Caco-2 (cell line): ENCODE measurements around the gene NRXN3. TPM values are rescaled to one million over a fixed set of nuclear protein-coding genes. Genes with fewer than 3 reads are reported as not detected.

Source experiments
- BruUV-seq: library from RNA; stranded (reverse); fragments of 400-500 nt; replicated peaks from 2 replicates; lab custom pipeline; 2021; lab: Mats Ljungman, UMichigan
- CTCF ChIA-PET: fragments of 300-600 bp; sonication (Branson Sonifier 250); formaldehyde crosslinking; loops from one replicate; lab custom pipeline; 2022; ENCODE audit warnings: antibody characterized with exemption; lab: Charles Lee
- POLR2A ChIA-PET: fragments of 300-600 bp; sonication (Branson Sonifier 250); formaldehyde crosslinking; loops from one replicate; lab custom pipeline; 2022; ENCODE audit warnings: antibody characterized with exemption; lab: Charles Lee
- DNase-seq, 2 experiments: peaks; one replicate each; pipeline versions ENCODE4 v3.0.0 to v3.0.0-alpha.2; 2020 to 2022
- H3K27me3 ChIP-seq: replicated peaks from 2 replicates; pipeline ENCODE4 v1.6.0; 2011; ENCODE audit warnings: low read length; ENCODE audit not compliant: control insufficient read depth, insufficient read depth
- H3K36me3 ChIP-seq: 2 replicates; pipeline ENCODE4 v1.5.1; 2011; ENCODE audit warnings: low read length; ENCODE audit not compliant: control insufficient read depth, insufficient read depth
- H3K4me1 ChIP-seq: fragments of 250-450 bp; sonication (Bioruptor Pico); 2 replicates; pipeline ENCODE4 v1.5.1; 2020; ENCODE audit warnings: mild to moderate bottlenecking
- H3K4me3 ChIP-seq: 2 replicates; pipeline ENCODE4 v1.5.1; 2011; ENCODE audit warnings: low read depth, mild to moderate bottlenecking, control low read depth, low read length
- H3K9me3 ChIP-seq: fragments of 250-450 bp; sonication (Bioruptor Pico); 2 replicates; pipeline ENCODE4 v1.5.1; 2020; ENCODE audit warnings: mild to moderate bottlenecking, moderate library complexity
- H3K27ac Mint-ChIP-seq: one replicate; pipeline ENCODE4 v1.8.0; 2022; ENCODE audit warnings: mixed read lengths; ENCODE audit not compliant: unreplicated experiment
- H3K27me3 Mint-ChIP-seq: one replicate; pipeline ENCODE4 v1.8.0; 2022; ENCODE audit warnings: mixed read lengths; ENCODE audit not compliant: insufficient read depth, unreplicated experiment
- H3K36me3 Mint-ChIP-seq: one replicate; pipeline ENCODE4 v1.8.0; 2022; ENCODE audit warnings: mild to moderate bottlenecking, mixed read lengths; ENCODE audit not compliant: insufficient read depth, unreplicated experiment
- H3K4me1 Mint-ChIP-seq: one replicate; pipeline ENCODE4 v1.8.0; 2022; ENCODE audit warnings: low read depth, mixed read lengths; ENCODE audit not compliant: unreplicated experiment
- H3K4me3 Mint-ChIP-seq: one replicate; pipeline ENCODE4 v1.8.0; 2022; ENCODE audit warnings: mild to moderate bottlenecking, moderate library complexity, mixed read lengths; ENCODE audit not compliant: unreplicated experiment
- H3K9me3 Mint-ChIP-seq: one replicate; pipeline ENCODE4 v1.8.0; 2022; ENCODE audit warnings: mixed read lengths; ENCODE audit not compliant: unreplicated experiment
- intact Hi-C: fragments of 100-400 bp; cut with micrococcal nuclease; formaldehyde crosslinking; loops from one replicate; pipeline ENCODE4 v1.10.0; 2022; ENCODE audit not compliant: unreplicated experiment
- total RNA-seq: library from RNA; stranded (reverse); gene quantifications from 2 replicates; pipeline ENCODE4 v1.2.3, GENCODE V29; 2022
- TF ChIP-seq, protein P1 (sequence below), 2 experiments: fragments of 200-600 bp in 1 of 2; IDR thresholded peaks; 1 replicate in 1 of 2; 2 replicates in 1 of 2; pipeline versions ENCODE4 v1.5.1 to v1.8.0; 2011 to 2022; ENCODE audit warnings: antibody characterized with exemption in 1 of 2, control low read depth in 1 of 2, inconsistent platforms in 1 of 2, low read depth in 1 of 2, low read length in 1 of 2, mild to moderate bottlenecking in 1 of 2, moderate library complexity in 1 of 2; ENCODE audit not compliant: insufficient read depth in 1 of 2, severe bottlenecking in 1 of 2, unreplicated experiment in 1 of 2

NRXN3 gene
- total RNA-seq, 1 experiment from 2014 or later: 12.4 TPM

DNA sequence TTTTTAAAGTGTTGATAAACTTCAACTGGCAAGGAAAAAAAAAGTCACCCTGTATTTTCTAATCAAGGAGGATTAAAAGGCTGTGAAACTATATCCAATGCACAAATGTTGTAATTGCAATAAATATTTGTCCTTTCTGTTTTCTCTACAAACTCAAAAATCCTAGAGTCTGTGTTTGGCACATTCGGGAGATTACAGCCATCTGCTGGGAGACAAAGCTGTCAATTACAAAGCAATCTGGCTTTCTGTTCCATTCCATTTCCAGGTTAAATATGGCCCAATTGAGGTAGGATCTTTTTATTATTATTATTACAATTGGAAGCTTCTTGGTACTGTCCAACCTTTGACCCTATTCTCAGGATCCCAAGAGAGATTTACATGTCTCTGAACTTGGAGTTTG lies 1745.2 kb downstream of the NRXN3 start:
- peaks cover 8% of the 10 kb centered on the region for H3K4me1 Mint-ChIP-seq
- Histone ChIP-seq H3K9me3 (peaks cover 7% of the 10 kb centered on the region), H3K36me3 (no peaks in the 10 kb centered on the region), H3K4me3 (no peak overlapping the region), H3K27me3 (no peaks in the 10 kb centered on the region), H3K4me1 (peaks cover 14% of the 10 kb centered on the region)
- peaks cover 26% of the 10 kb centered on the region for H3K9me3 Mint-ChIP-seq
- BruUV-seq: no TSS peak
- ChIA-PET CTCF (no interaction called here), POLR2A (no interaction called here)
- peaks cover 8% of the 10 kb centered on the region for H3K36me3 Mint-ChIP-seq
- intact Hi-C loops: no loop called here
- H3K27ac Mint-ChIP-seq: no peak overlapping the region
- no peak overlapping the region for H3K4me3 Mint-ChIP-seq
- DNase-seq: no peak
- TF ChIP-seq, protein P1, sequence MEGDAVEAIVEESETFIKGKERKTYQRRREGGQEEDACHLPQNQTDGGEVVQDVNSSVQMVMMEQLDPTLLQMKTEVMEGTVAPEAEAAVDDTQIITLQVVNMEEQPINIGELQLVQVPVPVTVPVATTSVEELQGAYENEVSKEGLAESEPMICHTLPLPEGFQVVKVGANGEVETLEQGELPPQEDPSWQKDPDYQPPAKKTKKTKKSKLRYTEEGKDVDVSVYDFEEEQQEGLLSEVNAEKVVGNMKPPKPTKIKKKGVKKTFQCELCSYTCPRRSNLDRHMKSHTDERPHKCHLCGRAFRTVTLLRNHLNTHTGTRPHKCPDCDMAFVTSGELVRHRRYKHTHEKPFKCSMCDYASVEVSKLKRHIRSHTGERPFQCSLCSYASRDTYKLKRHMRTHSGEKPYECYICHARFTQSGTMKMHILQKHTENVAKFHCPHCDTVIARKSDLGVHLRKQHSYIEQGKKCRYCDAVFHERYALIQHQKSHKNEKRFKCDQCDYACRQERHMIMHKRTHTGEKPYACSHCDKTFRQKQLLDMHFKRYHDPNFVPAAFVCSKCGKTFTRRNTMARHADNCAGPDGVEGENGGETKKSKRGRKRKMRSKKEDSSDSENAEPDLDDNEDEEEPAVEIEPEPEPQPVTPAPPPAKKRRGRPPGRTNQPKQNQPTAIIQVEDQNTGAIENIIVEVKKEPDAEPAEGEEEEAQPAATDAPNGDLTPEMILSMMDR (IDR thresholded peaks at IDR 0.05; ENCODE audit: insufficient read depth in 1 of 2, low read depth in 1 of 2, low read length in 1 of 2, severe bottlenecking in 1 of 2, unreplicated experiment in 1 of 2): no peak
- no peaks in the 10 kb centered on the region for H3K27me3 Mint-ChIP-seq

DNA sequence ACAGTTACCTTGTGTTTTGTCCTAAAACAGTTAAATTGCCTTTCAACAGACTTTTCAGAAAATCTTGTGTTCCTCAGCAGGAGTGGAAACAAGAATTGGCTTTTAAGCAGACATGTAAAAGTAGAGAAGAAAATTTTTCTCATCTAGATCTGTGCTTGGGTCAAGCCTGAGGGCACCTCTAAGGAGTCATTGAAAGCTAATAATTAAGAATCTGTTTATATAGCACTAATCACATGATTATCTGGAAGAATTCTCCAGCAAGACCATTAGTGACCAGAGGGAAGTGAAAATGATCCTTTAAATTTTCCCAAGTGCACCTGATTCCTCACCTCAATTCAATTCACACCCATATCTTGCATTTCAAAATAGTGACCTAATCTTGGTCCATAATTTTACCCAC lies 1746.1 kb downstream of the NRXN3 start:
- H3K9me3 Mint-ChIP-seq: peaks cover 33% of the 10 kb centered on the region
- intact Hi-C loops: no loop called here
- Histone ChIP-seq H3K36me3 (no peaks in the 10 kb centered on the region), H3K4me1 (peaks cover 13% of the 10 kb centered on the region), H3K4me3 (no peak overlapping the region), H3K27me3 (no peaks in the 10 kb centered on the region), H3K9me3 (peaks cover 7% of the 10 kb centered on the region)
- TF ChIP-seq, protein P1 (IDR thresholded peaks at IDR 0.05; ENCODE audit: insufficient read depth in 1 of 2, low read depth in 1 of 2, low read length in 1 of 2, severe bottlenecking in 1 of 2, unreplicated experiment in 1 of 2): no peak
- no peak overlapping the region for H3K27ac Mint-ChIP-seq
- ChIA-PET POLR2A (no interaction called here), CTCF (no interaction called here)
- peaks cover 8% of the 10 kb centered on the region for H3K36me3 Mint-ChIP-seq
- BruUV-seq: no TSS peak
- peaks cover 8% of the 10 kb centered on the region for H3K4me1 Mint-ChIP-seq
- no peak overlapping the region for H3K4me3 Mint-ChIP-seq
- H3K27me3 Mint-ChIP-seq: no peaks in the 10 kb centered on the region
- DNase-seq: no peak

DNA sequence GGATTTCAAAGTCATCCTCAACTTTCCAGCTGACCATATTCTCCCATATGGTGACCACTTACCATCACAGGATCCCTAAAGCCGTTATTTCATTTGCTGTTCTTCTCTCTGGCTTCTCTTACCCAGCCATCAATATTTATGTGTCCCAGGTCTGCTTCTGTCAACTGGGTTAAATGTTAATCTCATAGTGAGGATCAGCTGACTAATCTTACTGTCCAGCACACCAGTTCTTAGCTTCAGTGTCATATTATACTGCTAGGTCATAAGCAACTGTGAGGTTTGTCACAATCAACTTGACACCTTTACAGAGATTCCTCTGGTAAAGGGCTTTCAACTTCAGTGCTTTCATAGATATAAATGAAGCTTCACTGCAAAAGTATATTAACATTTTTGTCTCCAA lies 1746.7 kb downstream of the NRXN3 start:
- peaks cover 7% of the 10 kb centered on the region for H3K9me3 ChIP-seq
- intact Hi-C loops: no loop called here
- Mint-ChIP-seq H3K4me1 (peaks cover 8% of the 10 kb centered on the region), H3K27me3 (no peaks in the 10 kb centered on the region), H3K36me3 (peaks cover 8% of the 10 kb centered on the region), H3K9me3 (peaks cover 38% of the 10 kb centered on the region), H3K27ac (no peak overlapping the region), H3K4me3 (no peak overlapping the region)
- no peaks in the 10 kb centered on the region for H3K27me3 ChIP-seq
- DNase-seq: no peak
- ChIA-PET POLR2A (no interaction called here), CTCF (no interaction called here)
- no peaks in the 10 kb centered on the region for H3K36me3 ChIP-seq
- H3K4me1 ChIP-seq: peaks cover 7% of the 10 kb centered on the region
- H3K4me3 ChIP-seq: no peak overlapping the region
- BruUV-seq: no TSS peak
- TF ChIP-seq, protein P1 (IDR thresholded peaks at IDR 0.05; ENCODE audit: insufficient read depth in 1 of 2, low read depth in 1 of 2, low read length in 1 of 2, severe bottlenecking in 1 of 2, unreplicated experiment in 1 of 2): no peak
